Hepatocyte (in vitro differentiated cells): ENCODE measurements around the gene AKAP6.

ENCODE experiments used
- CTCF ChIP-seq: fragments of 200-600 bp; sonication (generic); IDR thresholded peaks from 2 replicates; pipeline ENCODE4 v1.5.1; 2016; ENCODE audit warnings: antibody characterized with exemption, mild to moderate bottlenecking; ENCODE audit not compliant: poor library complexity
- EZH2 ChIP-seq: fragments of 200-600 bp; sonication (generic); IDR thresholded peaks from 2 replicates; pipeline ENCODE4 v1.6.1; 2016; ENCODE audit warnings: antibody characterized with exemption, mild to moderate bottlenecking, borderline replicate concordance
- EZH2phosphoT487 ChIP-seq: fragments of 200-600 bp; sonication (generic); IDR thresholded peaks from one replicate; pipeline ENCODE4 v1.6.1; 2018; ENCODE audit warnings: antibody characterized with exemption, mild to moderate bottlenecking, low read depth, moderate library complexity; ENCODE audit not compliant: unreplicated experiment, severe bottlenecking

DNA sequence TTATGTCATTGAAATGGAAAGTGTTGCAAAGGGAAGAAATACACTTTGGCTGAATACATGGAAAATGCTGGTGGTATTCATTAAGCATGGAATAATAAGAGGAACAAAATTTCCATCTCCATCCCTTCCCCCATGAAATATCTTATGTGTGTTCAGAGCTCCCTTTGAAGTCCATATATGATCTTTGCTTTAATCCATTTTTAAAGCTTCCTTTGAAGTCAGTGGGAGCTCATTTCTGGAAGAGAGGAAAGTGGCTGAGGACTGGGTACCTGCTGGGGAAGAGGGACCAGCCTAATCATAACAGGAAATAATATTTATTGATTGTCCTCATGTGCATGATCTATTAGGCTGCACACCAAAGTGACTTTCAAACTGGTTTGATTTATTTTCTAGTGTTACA is 49.2 kb downstream of the AKAP6 start:
- TF ChIP-seq CTCF = no peak
- TF ChIP-seq EZH2 = no peak
- TF ChIP-seq EZH2phosphoT487 = no peak
